HepG2 (cell line): ENCODE results near the gene FAM50A. TPM values are rescaled to one million over a fixed set of nuclear protein-coding genes. Genes with fewer than 3 reads are reported as not detected.

Source experiments
- DMAP1 ChIP-seq: IDR thresholded peaks from 2 replicates; pipeline ENCODE4 v1.6.1; 2016
- HES4 ChIP-seq: sonication (generic); formaldehyde crosslinking; IDR thresholded peaks from 2 replicates; pipeline ENCODE4 v1.9.0; 2021; ENCODE audit warnings: mild to moderate bottlenecking, missing genetic modification reagents, borderline replicate concordance
- HNF4A ChIP-seq: sonication (generic); formaldehyde crosslinking; IDR thresholded peaks from 2 replicates; pipeline ENCODE4 v1.4.0; 2020; ENCODE audit warnings: missing genetic modification reagents
- HOXA5 ChIP-seq: sonication (generic); formaldehyde crosslinking; IDR thresholded peaks from 2 replicates; pipeline ENCODE4 v1.4.0; 2020; ENCODE audit warnings: missing genetic modification reagents
- IRF2 ChIP-seq: IDR thresholded peaks from 2 replicates; pipeline ENCODE4 v1.6.1; 2018; ENCODE audit warnings: missing genetic modification reagents, missing compliant biosample characterization
- JUNB ChIP-seq: sonication (generic); formaldehyde crosslinking; IDR thresholded peaks from 2 replicates; pipeline ENCODE4 v1.8.0; 2022; ENCODE audit warnings: missing genetic modification reagents, mild to moderate bottlenecking, borderline replicate concordance
- KDM1A ChIP-seq: IDR thresholded peaks from 2 replicates; pipeline ENCODE4 v1.6.1; 2016; ENCODE audit warnings: missing compliant biosample characterization
- MLLT10 ChIP-seq: sonication (generic); formaldehyde crosslinking; IDR thresholded peaks from 2 replicates; pipeline ENCODE4 v1.4.0; 2020; ENCODE audit warnings: missing genetic modification reagents
- NR2F2 ChIP-seq: IDR thresholded peaks from 2 replicates; pipeline ENCODE4 v1.6.1; 2012; ENCODE audit warnings: low read depth, inconsistent platforms, borderline replicate concordance
- POLR2AphosphoS2 ChIP-seq: IDR thresholded peaks from 2 replicates; pipeline ENCODE4 v1.6.1; 2011; ENCODE audit warnings: low read depth, low read length, improper control_type of control experiment
- PTBP1 ChIP-seq: fragments of 200-400 bp; formaldehyde crosslinking; IDR thresholded peaks from 2 replicates; pipeline ENCODE4 v1.6.1; 2018; ENCODE audit warnings: low read length, low read depth; ENCODE audit not compliant: poor library complexity, severe bottlenecking
- YEATS2 ChIP-seq: sonication (generic); formaldehyde crosslinking; IDR thresholded peaks from 2 replicates; pipeline ENCODE4 v1.4.0; 2020; ENCODE audit warnings: missing genetic modification reagents, borderline replicate concordance
- ZNF256 ChIP-seq: sonication (generic); formaldehyde crosslinking; conservative IDR thresholded peaks from 2 replicates; pipeline ENCODE4 v1.4.0; 2020; ENCODE audit warnings: missing genetic modification reagents
- ZNF296 ChIP-seq: sonication (generic); formaldehyde crosslinking; conservative IDR thresholded peaks from 2 replicates; pipeline ENCODE4 v1.5.0; 2020; ENCODE audit warnings: mild to moderate bottlenecking, missing genetic modification reagents
- ZNF33B ChIP-seq: sonication (generic); formaldehyde crosslinking; IDR thresholded peaks from 2 replicates; pipeline ENCODE4 v1.5.1; 2020; ENCODE audit warnings: mild to moderate bottlenecking, missing genetic modification reagents
- ZNF543 ChIP-seq: sonication (generic); formaldehyde crosslinking; IDR thresholded peaks from 2 replicates; pipeline ENCODE4 v1.4.0; 2020; ENCODE audit warnings: mild to moderate bottlenecking, missing genetic modification reagents
- ZNF747 ChIP-seq: sonication (generic); formaldehyde crosslinking; IDR thresholded peaks from 2 replicates; pipeline ENCODE4 v1.8.1; 2023; ENCODE audit warnings: missing genetic modification reagents, mild to moderate bottlenecking, borderline replicate concordance
- ZNF816 ChIP-seq: sonication (generic); formaldehyde crosslinking; IDR thresholded peaks from 2 replicates; pipeline ENCODE4 v1.8.0; 2022; ENCODE audit warnings: missing genetic modification reagents, mild to moderate bottlenecking, borderline replicate concordance
- ZSCAN30 ChIP-seq: sonication (generic); formaldehyde crosslinking; IDR thresholded peaks from 2 replicates; pipeline ENCODE4 v1.5.0; 2020; ENCODE audit warnings: mild to moderate bottlenecking, missing genetic modification reagents
- polyA plus RNA-seq, 8 experiments: library from polyadenylated mRNA; depleted of rRNA in 3 of 8; stranded (reverse) in 7 of 8; unstranded in 1 of 8; fragments of >200 nt; fragmentation: Illumina TruSeq in 4 of 8; extraction: Trizol in 4 of 8; gene quantifications; 2 replicates each; pipeline versions ENCODE4 v1.2.1 to v1.2.3, GENCODE V29; 2011 to 2016; ENCODE audit warnings: low read depth in 4 of 8, missing spikeins in 1 of 8, mixed read lengths in 1 of 8; ENCODE audit not compliant: insufficient read depth in 1 of 8
- total RNA-seq, 5 experiments: library from RNA; depleted of rRNA; stranded (reverse); fragments of >200 nt; fragmentation: Illumina TruSeq; extraction: Trizol; gene quantifications; 2 replicates each; pipeline ENCODE4 v1.2.3, GENCODE V29; 2016; ENCODE audit warnings: low read depth in 1 of 5
- TF ChIP-seq, protein P1 (sequence below): IDR thresholded peaks from 2 replicates; pipeline ENCODE4 v1.6.1; 2016
- TF ChIP-seq, protein P2 (sequence below): sonication (generic); formaldehyde crosslinking; conservative IDR thresholded peaks from 2 replicates; pipeline ENCODE4 v1.4.0; 2020; ENCODE audit warnings: mild to moderate bottlenecking, missing genetic modification reagents, moderate library complexity
- TF ChIP-seq, protein P3 (sequence below): sonication (generic); formaldehyde crosslinking; IDR thresholded peaks from 2 replicates; pipeline ENCODE4 v1.4.0; 2020; ENCODE audit warnings: missing genetic modification reagents, borderline replicate concordance
- TF ChIP-seq, protein P4 (sequence below): sonication (generic); formaldehyde crosslinking; IDR thresholded peaks from 2 replicates; pipeline ENCODE4 v1.5.0; 2020; ENCODE audit warnings: missing genetic modification reagents, mild to moderate bottlenecking, borderline replicate concordance

FAM50A gene
- total and polyA plus RNA-seq, 2 of the 13 experiments (the other 11 are each of a cell fraction or from before 2014, with no cell fraction given) = 30.7 to 40.7 TPM

GRCh38 chrX:154397888-154398667 lies 45.9 kb upstream of the FAM50A start, which contains the start of gene RPL10 (continued):
- TF ChIP-seq, protein P1, sequence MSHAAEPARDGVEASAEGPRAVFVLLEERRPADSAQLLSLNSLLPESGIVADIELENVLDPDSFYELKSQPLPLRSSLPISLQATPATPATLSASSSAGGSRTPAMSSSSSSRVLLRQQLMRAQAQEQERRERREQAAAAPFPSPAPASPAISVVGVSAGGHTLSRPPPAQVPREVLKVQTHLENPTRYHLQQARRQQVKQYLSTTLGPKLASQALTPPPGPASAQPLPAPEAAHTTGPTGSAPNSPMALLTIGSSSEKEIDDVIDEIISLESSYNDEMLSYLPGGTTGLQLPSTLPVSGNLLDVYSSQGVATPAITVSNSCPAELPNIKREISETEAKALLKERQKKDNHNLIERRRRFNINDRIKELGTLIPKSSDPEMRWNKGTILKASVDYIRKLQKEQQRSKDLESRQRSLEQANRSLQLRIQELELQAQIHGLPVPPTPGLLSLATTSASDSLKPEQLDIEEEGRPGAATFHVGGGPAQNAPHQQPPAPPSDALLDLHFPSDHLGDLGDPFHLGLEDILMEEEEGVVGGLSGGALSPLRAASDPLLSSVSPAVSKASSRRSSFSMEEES (CRISPR knock-in tag) = peak; percentile 70
- TF ChIP-seq ZSCAN30 = 0 out of 2 replicates have a peak, but pooled peaks have one; percentile 24
- peak; percentile 89; the same call in 1 of the 2 replicates for TF ChIP-seq POLR2AphosphoS2
- no peak for TF ChIP-seq ZNF816 (CRISPR knock-in tag)
- TF ChIP-seq ZNF296 (CRISPR knock-in tag) = no peak; the same call in 1 of the 2 replicates
- no peak for TF ChIP-seq HNF4A (CRISPR knock-in tag)
- no peak for TF ChIP-seq JUNB (CRISPR knock-in tag)
- TF ChIP-seq YEATS2 (CRISPR knock-in tag) = peak; percentile 85
- peak; percentile 19; the same call in 1 of the 2 replicates for TF ChIP-seq HES4 (CRISPR knock-in tag)
- TF ChIP-seq KDM1A = no peak
- TF ChIP-seq ZNF543 = no peak
- TF ChIP-seq NR2F2 = peak; percentile 47; the same call in 1 of the 2 replicates
- TF ChIP-seq, protein P2, sequence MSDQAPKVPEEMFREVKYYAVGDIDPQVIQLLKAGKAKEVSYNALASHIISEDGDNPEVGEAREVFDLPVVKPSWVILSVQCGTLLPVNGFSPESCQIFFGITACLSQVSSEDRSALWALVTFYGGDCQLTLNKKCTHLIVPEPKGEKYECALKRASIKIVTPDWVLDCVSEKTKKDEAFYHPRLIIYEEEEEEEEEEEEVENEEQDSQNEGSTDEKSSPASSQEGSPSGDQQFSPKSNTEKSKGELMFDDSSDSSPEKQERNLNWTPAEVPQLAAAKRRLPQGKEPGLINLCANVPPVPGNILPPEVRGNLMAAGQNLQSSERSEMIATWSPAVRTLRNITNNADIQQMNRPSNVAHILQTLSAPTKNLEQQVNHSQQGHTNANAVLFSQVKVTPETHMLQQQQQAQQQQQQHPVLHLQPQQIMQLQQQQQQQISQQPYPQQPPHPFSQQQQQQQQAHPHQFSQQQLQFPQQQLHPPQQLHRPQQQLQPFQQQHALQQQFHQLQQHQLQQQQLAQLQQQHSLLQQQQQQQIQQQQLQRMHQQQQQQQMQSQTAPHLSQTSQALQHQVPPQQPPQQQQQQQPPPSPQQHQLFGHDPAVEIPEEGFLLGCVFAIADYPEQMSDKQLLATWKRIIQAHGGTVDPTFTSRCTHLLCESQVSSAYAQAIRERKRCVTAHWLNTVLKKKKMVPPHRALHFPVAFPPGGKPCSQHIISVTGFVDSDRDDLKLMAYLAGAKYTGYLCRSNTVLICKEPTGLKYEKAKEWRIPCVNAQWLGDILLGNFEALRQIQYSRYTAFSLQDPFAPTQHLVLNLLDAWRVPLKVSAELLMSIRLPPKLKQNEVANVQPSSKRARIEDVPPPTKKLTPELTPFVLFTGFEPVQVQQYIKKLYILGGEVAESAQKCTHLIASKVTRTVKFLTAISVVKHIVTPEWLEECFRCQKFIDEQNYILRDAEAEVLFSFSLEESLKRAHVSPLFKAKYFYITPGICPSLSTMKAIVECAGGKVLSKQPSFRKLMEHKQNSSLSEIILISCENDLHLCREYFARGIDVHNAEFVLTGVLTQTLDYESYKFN (CRISPR knock-in tag) = no peak
- peak; percentile 80 for TF ChIP-seq ZNF256 (CRISPR knock-in tag)
- peak; percentile 85; the same call in 1 of the 2 replicates for TF ChIP-seq IRF2 (CRISPR knock-in tag)
- TF ChIP-seq HOXA5 (CRISPR knock-in tag) = no peak
- TF ChIP-seq, protein P3, sequence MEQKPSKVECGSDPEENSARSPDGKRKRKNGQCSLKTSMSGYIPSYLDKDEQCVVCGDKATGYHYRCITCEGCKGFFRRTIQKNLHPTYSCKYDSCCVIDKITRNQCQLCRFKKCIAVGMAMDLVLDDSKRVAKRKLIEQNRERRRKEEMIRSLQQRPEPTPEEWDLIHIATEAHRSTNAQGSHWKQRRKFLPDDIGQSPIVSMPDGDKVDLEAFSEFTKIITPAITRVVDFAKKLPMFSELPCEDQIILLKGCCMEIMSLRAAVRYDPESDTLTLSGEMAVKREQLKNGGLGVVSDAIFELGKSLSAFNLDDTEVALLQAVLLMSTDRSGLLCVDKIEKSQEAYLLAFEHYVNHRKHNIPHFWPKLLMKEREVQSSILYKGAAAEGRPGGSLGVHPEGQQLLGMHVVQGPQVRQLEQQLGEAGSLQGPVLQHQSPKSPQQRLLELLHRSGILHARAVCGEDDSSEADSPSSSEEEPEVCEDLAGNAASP (CRISPR knock-in tag) = 0 out of 2 replicates have a peak, but pooled peaks have one; percentile 47
- TF ChIP-seq MLLT10 (CRISPR knock-in tag) = no peak
- TF ChIP-seq, protein P4, sequence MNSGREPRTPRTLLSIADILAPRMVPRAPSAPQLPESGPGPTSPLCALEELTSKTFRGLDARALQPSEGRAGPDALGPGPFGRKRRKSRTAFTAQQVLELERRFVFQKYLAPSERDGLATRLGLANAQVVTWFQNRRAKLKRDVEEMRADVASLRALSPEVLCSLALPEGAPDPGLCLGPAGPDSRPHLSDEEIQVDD (CRISPR knock-in tag) = 0 out of 2 replicates have a peak, but pooled peaks have one; percentile 13
- TF ChIP-seq PTBP1 = no peak
- TF ChIP-seq ZNF747 (CRISPR knock-in tag) = no peak
- TF ChIP-seq DMAP1 (CRISPR knock-in tag) = peak; percentile 92
- TF ChIP-seq ZNF33B (CRISPR knock-in tag) = no peak
